Measurements from ENCODE around the gene OR5K2.

Gene OR5K2

DNA sequence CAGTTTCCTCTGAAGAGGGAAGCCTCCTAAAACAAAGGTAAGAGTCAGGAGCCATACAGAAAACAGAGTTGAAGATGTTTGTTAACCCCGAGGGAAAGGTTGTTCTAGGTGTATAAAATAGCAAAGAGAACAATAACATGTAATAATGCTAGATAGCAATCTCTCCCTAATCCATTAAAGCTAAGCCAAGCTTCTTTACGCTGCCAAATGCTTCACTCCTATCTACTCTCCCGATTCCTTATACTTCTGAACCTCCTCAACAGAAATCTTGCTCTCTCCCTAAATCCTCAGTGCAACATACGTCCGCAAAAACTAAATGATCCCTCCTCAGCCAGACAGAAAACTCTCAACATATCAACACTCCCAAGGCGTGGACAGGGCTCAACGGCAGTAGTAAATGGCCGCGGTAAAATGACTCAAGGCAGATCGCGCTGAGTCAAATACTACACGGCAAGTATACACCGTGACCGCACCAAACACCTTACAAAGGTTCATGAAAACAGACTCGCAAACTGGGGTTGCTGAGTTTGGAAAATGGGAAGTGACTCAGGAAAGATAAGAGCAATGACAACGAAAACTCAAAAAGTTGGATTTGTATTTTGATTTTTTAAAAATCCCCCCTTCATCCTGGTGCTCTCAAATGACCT, 24.5 kb downstream of the OR5K2 start:
- peak overlapping the region; percentile 37 for H3K27ac ChIP-seq (ENCODE audit: low read depth, low read length)
- H4K20me1 ChIP-seq (ENCODE audit: low read depth, low read length), result peaks cover 5% of the 10 kb centered on the region; the same call in 1 of the 2 replicates
- peak overlapping the region; percentile 86 for H3K9ac ChIP-seq (ENCODE audit: low read length)
- H2AFZ ChIP-seq (ENCODE audit: low read depth, low read length, severe bottlenecking), result peak overlapping the region; percentile 14
- H3F3A ChIP-seq (ENCODE audit: insufficient read depth), result no peaks in the 10 kb centered on the region
- H3K79me2 ChIP-seq (ENCODE audit: insufficient read depth, low read length), result peaks cover 46% of the 10 kb centered on the region
- no peaks in the 10 kb centered on the region for H3K9me3 ChIP-seq (ENCODE audit: insufficient read depth, low read length)
- no peaks in the 10 kb centered on the region for H3K27me3 ChIP-seq (ENCODE audit: low read length)
- peaks cover 40% of the 10 kb centered on the region for H3K36me3 ChIP-seq (ENCODE audit: low read length)
- TF ChIP-seq, protein P1, sequence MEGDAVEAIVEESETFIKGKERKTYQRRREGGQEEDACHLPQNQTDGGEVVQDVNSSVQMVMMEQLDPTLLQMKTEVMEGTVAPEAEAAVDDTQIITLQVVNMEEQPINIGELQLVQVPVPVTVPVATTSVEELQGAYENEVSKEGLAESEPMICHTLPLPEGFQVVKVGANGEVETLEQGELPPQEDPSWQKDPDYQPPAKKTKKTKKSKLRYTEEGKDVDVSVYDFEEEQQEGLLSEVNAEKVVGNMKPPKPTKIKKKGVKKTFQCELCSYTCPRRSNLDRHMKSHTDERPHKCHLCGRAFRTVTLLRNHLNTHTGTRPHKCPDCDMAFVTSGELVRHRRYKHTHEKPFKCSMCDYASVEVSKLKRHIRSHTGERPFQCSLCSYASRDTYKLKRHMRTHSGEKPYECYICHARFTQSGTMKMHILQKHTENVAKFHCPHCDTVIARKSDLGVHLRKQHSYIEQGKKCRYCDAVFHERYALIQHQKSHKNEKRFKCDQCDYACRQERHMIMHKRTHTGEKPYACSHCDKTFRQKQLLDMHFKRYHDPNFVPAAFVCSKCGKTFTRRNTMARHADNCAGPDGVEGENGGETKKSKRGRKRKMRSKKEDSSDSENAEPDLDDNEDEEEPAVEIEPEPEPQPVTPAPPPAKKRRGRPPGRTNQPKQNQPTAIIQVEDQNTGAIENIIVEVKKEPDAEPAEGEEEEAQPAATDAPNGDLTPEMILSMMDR (IDR thresholded peaks at IDR 0.05; ENCODE audit: insufficient read depth, low read length, poor library complexity, severe bottlenecking), result no peak
- no peak for TF ChIP-seq EZH2phosphoT487 (conservative IDR thresholded peaks at IDR 0.05; ENCODE audit: low read length)
- H3K9me2 ChIP-seq (replicated peaks; ENCODE audit: insufficient read depth, low read length), result no peaks in the 10 kb centered on the region
- peak overlapping the region; percentile 92 for H3K4me2 ChIP-seq (ENCODE audit: low read depth, low read length, poor library complexity, severe bottlenecking)
- H3K4me3 ChIP-seq (ENCODE audit: insufficient read depth, low read length, poor library complexity, severe bottlenecking), result peak overlapping the region; percentile 84

DNA sequence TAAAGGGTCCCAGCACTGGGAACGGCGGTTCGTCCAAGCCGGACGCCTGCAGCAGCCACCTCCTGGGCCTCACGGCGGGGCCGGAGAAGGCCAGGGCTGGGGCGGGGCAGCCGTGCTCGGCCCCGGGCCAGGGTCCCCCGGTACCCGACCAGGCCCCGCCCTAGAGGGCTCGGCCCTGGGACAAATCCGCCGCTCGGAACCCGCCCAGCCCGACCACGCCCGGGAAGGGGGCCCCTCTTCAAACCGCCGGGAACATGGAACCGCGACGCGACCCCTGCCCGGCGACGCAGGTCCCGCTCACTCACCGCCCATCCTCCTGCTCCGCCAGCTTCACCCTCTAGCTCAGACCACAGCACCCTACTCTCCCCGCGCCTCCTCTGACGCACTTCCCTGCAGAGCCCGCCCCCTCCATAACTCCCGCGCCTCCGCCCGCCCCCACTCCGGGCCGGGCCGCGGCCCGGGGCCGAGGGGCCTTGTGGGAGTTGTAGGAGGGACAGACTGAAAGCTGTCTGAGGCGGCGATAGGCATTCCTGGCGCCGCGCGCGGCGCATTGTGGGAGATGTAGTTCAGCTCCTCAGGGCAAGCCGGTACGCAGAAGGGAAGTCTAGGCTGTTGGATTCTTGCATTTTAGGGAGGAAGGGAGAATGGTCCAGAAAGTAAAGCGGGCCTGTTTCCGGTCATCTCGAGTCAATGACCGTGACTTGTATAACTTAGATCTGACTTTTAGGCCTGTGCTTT, 25.2 kb downstream of the OR5K2 start, which contains the start of gene CLDND1:
Gene CLDND1, minus strand, starts transcription at position 359 of the 738 bp plus-strand sequence. CDS start 1,478 bp downstream, outside the sequence.
- H3K27ac ChIP-seq (ENCODE audit: low read depth, low read length), result peak within 1 kb of the TSS; percentile 37
- H3K79me2 ChIP-seq (ENCODE audit: insufficient read depth, low read length), result peaks cover 46% of the 10 kb centered on the region
- H3K27me3 ChIP-seq (ENCODE audit: low read length), result no peaks in the 10 kb centered on the region
- H3K9ac ChIP-seq (ENCODE audit: low read length), result peak within 1 kb of the TSS; percentile 86
- H3K4me3 ChIP-seq (ENCODE audit: insufficient read depth, low read length, poor library complexity, severe bottlenecking), result peak within 1 kb of the TSS; percentile 84
- TF ChIP-seq, protein P1 (IDR thresholded peaks at IDR 0.05; ENCODE audit: insufficient read depth, low read length, poor library complexity, severe bottlenecking), result no peak
- no peak for TF ChIP-seq EZH2phosphoT487 (conservative IDR thresholded peaks at IDR 0.05; ENCODE audit: low read length)
- no peaks in the 10 kb centered on the region for H3K9me2 ChIP-seq (replicated peaks; ENCODE audit: insufficient read depth, low read length)
- peaks cover 5% of the 10 kb centered on the region; the same call in 1 of the 2 replicates for H4K20me1 ChIP-seq (ENCODE audit: low read depth, low read length)
- H3F3A ChIP-seq (ENCODE audit: insufficient read depth), result no peaks in the 10 kb centered on the region
- H2AFZ ChIP-seq (ENCODE audit: low read depth, low read length, severe bottlenecking), result peak within 1 kb of the TSS; percentile 88
- peak within 1 kb of the TSS; percentile 92 for H3K4me2 ChIP-seq (ENCODE audit: low read depth, low read length, poor library complexity, severe bottlenecking)
- no peaks in the 10 kb centered on the region for H3K9me3 ChIP-seq (ENCODE audit: insufficient read depth, low read length)
- peaks cover 34% of the 10 kb centered on the region for H3K36me3 ChIP-seq (ENCODE audit: low read length)

DNA sequence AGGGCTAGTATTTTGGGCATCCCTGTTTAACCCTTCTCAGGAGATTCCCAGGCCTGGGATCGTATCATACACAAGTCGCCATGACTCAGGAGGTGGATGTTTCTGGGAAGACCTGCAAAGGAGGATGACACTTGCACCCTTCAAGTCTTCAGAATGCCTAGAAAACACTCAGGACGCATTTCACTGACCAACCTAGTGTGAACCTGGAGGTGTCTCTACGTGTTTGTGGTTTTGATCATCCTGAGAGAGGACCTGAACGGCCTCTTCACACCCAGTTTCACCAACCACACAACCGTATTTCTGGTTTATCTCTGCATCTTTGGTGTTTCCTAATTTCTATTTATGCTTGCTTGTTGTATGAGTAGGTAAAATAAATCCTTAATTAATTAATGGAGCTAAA, 28.0 kb downstream of the OR5K2 start:
- Histone ChIP-seq H3F3A (ENCODE audit: insufficient read depth) (peaks cover 14% of the 10 kb centered on the region; the same call in 1 of the 2 replicates), H3K79me2 (ENCODE audit: insufficient read depth, low read length) (peaks cover 22% of the 10 kb centered on the region), H3K9ac (ENCODE audit: low read length) (no peak overlapping the region), H2AFZ (ENCODE audit: low read depth, low read length, severe bottlenecking) (no peak overlapping the region), H4K20me1 (ENCODE audit: low read depth, low read length) (peaks cover 3% of the 10 kb centered on the region; the same call in 1 of the 2 replicates), H3K36me3 (ENCODE audit: low read length) (peaks cover 9% of the 10 kb centered on the region), H3K9me2 (replicated peaks; ENCODE audit: insufficient read depth, low read length) (no peaks in the 10 kb centered on the region), H3K4me2 (ENCODE audit: low read depth, low read length, poor library complexity, severe bottlenecking) (peak overlapping the region; percentile 27), H3K9me3 (ENCODE audit: insufficient read depth, low read length) (no peaks in the 10 kb centered on the region), H3K4me3 (ENCODE audit: insufficient read depth, low read length, poor library complexity, severe bottlenecking) (no peak overlapping the region), H3K27me3 (ENCODE audit: low read length) (no peaks in the 10 kb centered on the region), H3K27ac (ENCODE audit: low read depth, low read length) (no peak overlapping the region)
- TF ChIP-seq, protein P1 (IDR thresholded peaks at IDR 0.05; ENCODE audit: insufficient read depth, low read length, poor library complexity, severe bottlenecking), result no peak

Measured in SU-DHL-6 (cell line).